ENCODE measurements around the gene APOC3.

Gene APOC3

GRCh38 chr11:116856423-116856822 is 26.7 kb downstream of the APOC3 start:
- Histone ChIP-seq H3K4me3 (ENCODE audit: low read depth in 1 of 2, low read length in 2 of 2) (no peak overlapping the region), H3K9me3 (ENCODE audit: control insufficient read depth in 1 of 2, low read length in 2 of 2) (no peaks in the 10 kb centered on the region), H3K27me3 (ENCODE audit: low read depth, low read length) (no peaks in the 10 kb centered on the region), H3K4me1 (ENCODE audit: control insufficient read depth in 1 of 2, insufficient read depth in 2 of 2, low read length in 2 of 2) (peaks cover 5 to 7% of the 10 kb centered on the region in 2 donors), H3K27ac (ENCODE audit: low read length) (no peak overlapping the region), H3K36me3 (ENCODE audit: control insufficient read depth in 1 of 2, insufficient read depth in 2 of 2, low read length in 2 of 2) (peaks cover 34 to 65% of the 10 kb centered on the region in 2 donors)

- no peak overlapping the region for H3K27ac ChIP-seq (ENCODE audit: low read length)
Observed at GRCh38 chr11:116857316-116857715, 27.6 kb downstream of the APOC3 start.

GRCh38 chr11:116857936-116858335 is 28.2 kb downstream of the APOC3 start:
- peaks cover 45 to 71% of the 10 kb centered on the region in 2 donors for H3K36me3 ChIP-seq (ENCODE audit: control insufficient read depth in 1 of 2, insufficient read depth in 2 of 2, low read length in 2 of 2)
- H3K4me1 ChIP-seq (ENCODE audit: control insufficient read depth in 1 of 2, insufficient read depth in 2 of 2, low read length in 2 of 2) = no peaks in the 10 kb centered on the region
- H3K9me3 ChIP-seq (ENCODE audit: control insufficient read depth in 1 of 2, low read length in 2 of 2) = no peaks in the 10 kb centered on the region
- no peak overlapping the region for H3K4me3 ChIP-seq (ENCODE audit: low read depth in 1 of 2, low read length in 2 of 2)
- H3K27ac ChIP-seq (ENCODE audit: low read length) = no peak overlapping the region
- H3K27me3 ChIP-seq (ENCODE audit: low read depth, low read length) = no peaks in the 10 kb centered on the region

More at GRCh38 chr11:116857316-116857715, 27.6 kb downstream of the APOC3 start:
- Histone ChIP-seq H3K9me3 (ENCODE audit: control insufficient read depth in 1 of 2, low read length in 2 of 2) (no peaks in the 10 kb centered on the region), H3K27me3 (ENCODE audit: low read depth, low read length) (no peaks in the 10 kb centered on the region), H3K4me3 (ENCODE audit: low read depth in 1 of 2, low read length in 2 of 2) (no peak overlapping the region), H3K36me3 (ENCODE audit: control insufficient read depth in 1 of 2, insufficient read depth in 2 of 2, low read length in 2 of 2) (peaks cover 42 to 66% of the 10 kb centered on the region in 2 donors), H3K4me1 (ENCODE audit: control insufficient read depth in 1 of 2, insufficient read depth in 2 of 2, low read length in 2 of 2) (peaks cover under 1 to 2% of the 10 kb centered on the region in 2 donors)

DNA sequence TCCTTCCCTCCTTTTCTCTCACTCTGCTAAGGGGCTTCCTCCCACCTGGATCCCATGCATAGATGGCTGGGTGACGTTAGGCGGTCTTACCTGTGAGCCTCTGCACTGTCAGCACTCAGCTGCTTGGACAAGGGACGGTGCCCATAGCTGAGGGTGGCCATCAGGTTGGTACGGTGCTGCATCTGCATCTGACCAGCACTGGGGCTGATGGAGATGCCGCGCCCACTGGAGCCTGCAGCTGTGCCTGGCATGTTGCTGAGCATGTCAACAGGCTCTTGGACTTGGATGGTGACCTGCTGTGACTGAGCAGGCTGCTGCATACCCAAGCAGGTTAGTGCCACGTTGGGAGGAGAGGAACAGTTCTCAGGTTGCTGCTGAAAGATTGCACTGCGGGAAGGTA is 29.5 kb downstream of the APOC3 start:
- Histone ChIP-seq H3K9me3 (ENCODE audit: control insufficient read depth in 1 of 2, low read length in 2 of 2) (no peaks in the 10 kb centered on the region), H3K4me1 (ENCODE audit: control insufficient read depth in 1 of 2, insufficient read depth in 2 of 2, low read length in 2 of 2) (no peaks in the 10 kb centered on the region), H3K36me3 (ENCODE audit: control insufficient read depth in 1 of 2, insufficient read depth in 2 of 2, low read length in 2 of 2) (peaks cover 55 to 81% of the 10 kb centered on the region in 2 donors), H3K4me3 (ENCODE audit: low read depth in 1 of 2, low read length in 2 of 2) (no peak overlapping the region), H3K27me3 (ENCODE audit: low read depth, low read length) (no peaks in the 10 kb centered on the region), H3K27ac (ENCODE audit: low read length) (no peak overlapping the region)

- Histone ChIP-seq H3K36me3 (ENCODE audit: control insufficient read depth in 1 of 2, insufficient read depth in 2 of 2, low read length in 2 of 2) (peaks cover 64 to 84% of the 10 kb centered on the region in 2 donors), H3K27me3 (ENCODE audit: low read depth, low read length) (no peaks in the 10 kb centered on the region), H3K9me3 (ENCODE audit: control insufficient read depth in 1 of 2, low read length in 2 of 2) (no peaks in the 10 kb centered on the region), H3K27ac (ENCODE audit: low read length) (no peak overlapping the region), H3K4me1 (ENCODE audit: control insufficient read depth in 1 of 2, insufficient read depth in 2 of 2, low read length in 2 of 2) (no peaks in the 10 kb centered on the region), H3K4me3 (ENCODE audit: low read depth in 1 of 2, low read length in 2 of 2) (no peak overlapping the region)
Observed at GRCh38 chr11:116860303-116860702, 30.6 kb downstream of the APOC3 start.

DNA sequence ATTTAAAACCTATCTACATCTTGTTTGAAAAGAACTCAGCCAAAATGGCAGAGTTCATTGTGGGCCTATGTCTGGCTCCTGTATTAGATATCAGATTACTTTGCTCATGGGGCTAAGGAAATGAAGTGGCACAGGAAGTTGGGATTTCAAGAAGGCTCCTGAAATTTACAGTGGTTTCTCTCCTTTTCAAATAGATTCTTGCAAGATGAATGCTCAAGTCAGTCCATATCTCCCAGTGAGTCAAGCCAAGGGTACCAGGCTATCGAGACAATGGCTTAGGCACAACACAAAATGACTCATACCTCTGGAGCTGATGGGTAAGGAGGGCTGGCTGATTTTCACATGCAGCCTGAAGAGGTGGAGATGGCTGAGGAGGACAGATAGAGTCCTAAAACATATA is 31.8 kb downstream of the APOC3 start:
- Histone ChIP-seq H3K9me3 (ENCODE audit: control insufficient read depth in 1 of 2, low read length in 2 of 2) (no peaks in the 10 kb centered on the region), H3K36me3 (ENCODE audit: control insufficient read depth in 1 of 2, insufficient read depth in 2 of 2, low read length in 2 of 2) (peaks cover 70 to 89% of the 10 kb centered on the region in 2 donors), H3K4me3 (ENCODE audit: low read depth in 1 of 2, low read length in 2 of 2) (no peak overlapping the region), H3K27ac (ENCODE audit: low read length) (no peak overlapping the region), H3K4me1 (ENCODE audit: control insufficient read depth in 1 of 2, insufficient read depth in 2 of 2, low read length in 2 of 2) (no peaks in the 10 kb centered on the region), H3K27me3 (ENCODE audit: low read depth, low read length) (no peaks in the 10 kb centered on the region)

- Histone ChIP-seq H3K36me3 (ENCODE audit: control insufficient read depth in 1 of 2, insufficient read depth in 2 of 2, low read length in 2 of 2) (peaks cover 76 to 92% of the 10 kb centered on the region in 2 donors), H3K27ac (ENCODE audit: low read length) (no peak overlapping the region), H3K27me3 (ENCODE audit: low read depth, low read length) (no peaks in the 10 kb centered on the region), H3K4me3 (ENCODE audit: low read depth in 1 of 2, low read length in 2 of 2) (no peak overlapping the region), H3K4me1 (ENCODE audit: control insufficient read depth in 1 of 2, insufficient read depth in 2 of 2, low read length in 2 of 2) (no peaks in the 10 kb centered on the region), H3K9me3 (ENCODE audit: control insufficient read depth in 1 of 2, low read length in 2 of 2) (no peaks in the 10 kb centered on the region)
Observed at GRCh38 chr11:116862185-116862584, 32.5 kb downstream of the APOC3 start.

- Histone ChIP-seq H3K27ac (ENCODE audit: low read length) (no peak overlapping the region), H3K9me3 (ENCODE audit: control insufficient read depth in 1 of 2, low read length in 2 of 2) (no peaks in the 10 kb centered on the region), H3K36me3 (ENCODE audit: control insufficient read depth in 1 of 2, insufficient read depth in 2 of 2, low read length in 2 of 2) (peaks cover 79 to 92% of the 10 kb centered on the region in 2 donors), H3K4me1 (ENCODE audit: control insufficient read depth in 1 of 2, insufficient read depth in 2 of 2, low read length in 2 of 2) (no peaks in the 10 kb centered on the region), H3K4me3 (ENCODE audit: low read depth in 1 of 2, low read length in 2 of 2) (no peak overlapping the region), H3K27me3 (ENCODE audit: low read depth, low read length) (no peaks in the 10 kb centered on the region)
Observed at GRCh38 chr11:116862951-116863350, 33.2 kb downstream of the APOC3 start.

GRCh38 chr11:116864531-116864930 is 34.8 kb downstream of the APOC3 start:
- Histone ChIP-seq H3K27ac (ENCODE audit: low read length) (no peak overlapping the region), H3K36me3 (ENCODE audit: control insufficient read depth in 1 of 2, insufficient read depth in 2 of 2, low read length in 2 of 2) (peaks cover 72 to 90% of the 10 kb centered on the region in 2 donors), H3K9me3 (ENCODE audit: control insufficient read depth in 1 of 2, low read length in 2 of 2) (no peaks in the 10 kb centered on the region)

GRCh38 chr11:116865696-116866095 is 36.0 kb downstream of the APOC3 start:
- H3K27me3 ChIP-seq (ENCODE audit: low read depth, low read length) = no peaks in the 10 kb centered on the region
- no peak overlapping the region for H3K4me3 ChIP-seq (ENCODE audit: low read depth in 1 of 2, low read length in 2 of 2)
- no peaks in the 10 kb centered on the region for H3K4me1 ChIP-seq (ENCODE audit: control insufficient read depth in 1 of 2, insufficient read depth in 2 of 2, low read length in 2 of 2)
- peaks cover 76 to 87% of the 10 kb centered on the region in 2 donors for H3K36me3 ChIP-seq (ENCODE audit: control insufficient read depth in 1 of 2, insufficient read depth in 2 of 2, low read length in 2 of 2)
- H3K9me3 ChIP-seq (ENCODE audit: control insufficient read depth in 1 of 2, low read length in 2 of 2) = no peaks in the 10 kb centered on the region
- H3K27ac ChIP-seq (ENCODE audit: low read length) = no peak overlapping the region

More at GRCh38 chr11:116864531-116864930, 34.8 kb downstream of the APOC3 start:
- Histone ChIP-seq H3K27me3 (ENCODE audit: low read depth, low read length) (no peaks in the 10 kb centered on the region), H3K4me3 (ENCODE audit: low read depth in 1 of 2, low read length in 2 of 2) (no peak overlapping the region), H3K4me1 (ENCODE audit: control insufficient read depth in 1 of 2, insufficient read depth in 2 of 2, low read length in 2 of 2) (no peaks in the 10 kb centered on the region)

DNA sequence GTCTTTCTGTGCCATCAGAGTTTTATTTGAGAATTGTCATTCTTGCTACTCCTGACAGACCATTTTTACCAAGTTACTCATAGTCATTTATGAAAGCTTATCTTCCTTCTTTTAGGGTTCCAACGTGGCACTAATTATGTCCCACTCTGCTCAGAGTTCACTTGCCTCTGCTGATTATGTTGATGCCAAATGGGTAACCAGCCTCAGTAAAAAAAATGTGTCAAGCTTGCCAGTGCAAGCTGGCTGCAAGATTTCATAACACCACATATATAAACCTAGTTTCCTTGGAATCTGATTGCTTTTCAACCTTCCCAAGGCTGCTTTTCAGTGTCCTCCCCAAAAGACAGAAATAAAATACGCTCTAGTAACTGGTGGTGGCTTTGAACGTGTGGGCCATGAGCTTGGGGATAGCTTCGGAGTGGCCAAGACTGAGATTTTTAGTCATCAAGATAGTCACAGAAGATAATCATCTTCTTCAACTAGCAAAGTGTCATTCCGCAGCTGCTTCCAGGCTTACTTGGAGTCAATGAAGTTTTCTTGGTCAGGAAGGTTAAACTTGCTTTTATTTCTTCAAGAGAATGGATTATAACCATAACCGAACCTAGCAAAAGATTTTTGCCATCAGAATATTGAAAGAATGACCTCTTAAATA is 37.2 kb downstream of the APOC3 start:
- no peaks in the 10 kb centered on the region for H3K27me3 ChIP-seq (ENCODE audit: low read depth, low read length)
- peaks cover 69 to 81% of the 10 kb centered on the region in 2 donors for H3K36me3 ChIP-seq (ENCODE audit: control insufficient read depth in 1 of 2, insufficient read depth in 2 of 2, low read length in 2 of 2)
- H3K9me3 ChIP-seq (ENCODE audit: control insufficient read depth in 1 of 2, low read length in 2 of 2) = no peaks in the 10 kb centered on the region
- no peak overlapping the region for H3K27ac ChIP-seq (ENCODE audit: low read length)
- no peak overlapping the region for H3K4me3 ChIP-seq (ENCODE audit: low read depth in 1 of 2, low read length in 2 of 2)
- no peaks in the 10 kb centered on the region for H3K4me1 ChIP-seq (ENCODE audit: control insufficient read depth in 1 of 2, insufficient read depth in 2 of 2, low read length in 2 of 2)

- Histone ChIP-seq H3K27me3 (ENCODE audit: low read depth, low read length) (no peaks in the 10 kb centered on the region), H3K36me3 (ENCODE audit: control insufficient read depth in 1 of 2, insufficient read depth in 2 of 2, low read length in 2 of 2) (peaks cover 70 to 81% of the 10 kb centered on the region in 2 donors), H3K9me3 (ENCODE audit: control insufficient read depth in 1 of 2, low read length in 2 of 2) (no peaks in the 10 kb centered on the region), H3K4me3 (ENCODE audit: low read depth in 1 of 2, low read length in 2 of 2) (no peak overlapping the region), H3K27ac (ENCODE audit: low read length) (no peak overlapping the region), H3K4me1 (ENCODE audit: control insufficient read depth in 1 of 2, insufficient read depth in 2 of 2, low read length in 2 of 2) (no peaks in the 10 kb centered on the region)
Observed at GRCh38 chr11:116867619-116868018, 37.9 kb downstream of the APOC3 start.

Measured in muscle layer of duodenum (tissue), 2 donors.